Skin epidermis (tissue), 12 donors: Measurements from ENCODE around the gene RNF144A.

ENCODE experiments used
- H3K27ac ChIP-seq, 21 experiments: fragments of 200-600 bp; sonication (generic) in 11 of 21; one replicate each; pipeline ENCODE4 v1.5.0; 2020; ENCODE audit warnings: mild to moderate bottlenecking in 3 of 21, inconsistent platforms in 2 of 21, moderate library complexity in 2 of 21
- H3K4me3 ChIP-seq, 7 experiments: fragments of 200-600 bp; sonication (generic) in 2 of 7; one replicate each; pipeline ENCODE4 v1.5.0; 2020; ENCODE audit warnings: inconsistent platforms in 2 of 7, mild to moderate bottlenecking in 2 of 7, moderate library complexity in 1 of 7

Gene RNF144A

GRCh38 chr2:7029291-7030059, 112.3 kb downstream of the RNF144A start:
- Histone ChIP-seq H3K4me3 (no peak overlapping the region), H3K27ac (no peak overlapping the region)

GRCh38 chr2:7030810-7031209, 113.6 kb downstream of the RNF144A start:
- Histone ChIP-seq H3K27ac (no peak overlapping the region), H3K4me3 (no peak overlapping the region)

DNA sequence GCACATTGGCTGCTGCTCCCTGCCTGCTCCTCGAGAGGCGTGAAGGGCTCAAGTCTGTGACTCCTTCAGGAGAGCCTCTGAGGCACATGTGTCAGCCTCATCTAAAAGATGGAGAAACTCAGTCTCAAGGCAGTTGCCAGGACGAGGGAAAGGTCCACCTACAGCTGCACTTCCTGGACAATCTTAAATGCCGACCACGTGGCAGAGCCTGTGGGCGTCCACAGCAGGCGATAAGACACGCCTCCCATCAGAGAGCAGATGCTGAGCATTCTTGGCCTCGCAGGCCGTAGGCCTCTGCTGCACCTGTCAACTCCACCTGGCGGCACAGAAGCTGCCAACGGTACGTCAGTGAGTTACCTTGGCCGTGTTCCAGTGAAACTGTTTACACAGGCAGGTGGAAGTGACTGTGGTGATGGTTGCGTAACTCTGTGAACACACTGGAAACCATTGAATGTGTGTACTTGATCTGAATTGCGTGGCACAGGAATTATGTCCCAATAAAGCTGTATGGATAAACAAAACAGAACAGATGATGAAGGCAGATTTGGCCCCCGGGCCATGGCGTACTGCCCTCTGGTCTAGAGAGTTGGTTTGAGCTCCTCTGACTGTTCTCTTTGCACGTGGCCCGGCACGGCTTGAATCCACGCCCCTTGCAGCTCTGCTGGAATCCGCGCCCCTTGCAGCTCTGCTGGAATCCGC, 114.5 kb downstream of the RNF144A start:
- Histone ChIP-seq H3K4me3 (no peak overlapping the region), H3K27ac (no peak overlapping the region)

- H3K27ac ChIP-seq = no peak overlapping the region
- H3K4me3 ChIP-seq = no peak overlapping the region
Measured at GRCh38 chr2:7032371-7032770, 115.2 kb downstream of the RNF144A start.

DNA sequence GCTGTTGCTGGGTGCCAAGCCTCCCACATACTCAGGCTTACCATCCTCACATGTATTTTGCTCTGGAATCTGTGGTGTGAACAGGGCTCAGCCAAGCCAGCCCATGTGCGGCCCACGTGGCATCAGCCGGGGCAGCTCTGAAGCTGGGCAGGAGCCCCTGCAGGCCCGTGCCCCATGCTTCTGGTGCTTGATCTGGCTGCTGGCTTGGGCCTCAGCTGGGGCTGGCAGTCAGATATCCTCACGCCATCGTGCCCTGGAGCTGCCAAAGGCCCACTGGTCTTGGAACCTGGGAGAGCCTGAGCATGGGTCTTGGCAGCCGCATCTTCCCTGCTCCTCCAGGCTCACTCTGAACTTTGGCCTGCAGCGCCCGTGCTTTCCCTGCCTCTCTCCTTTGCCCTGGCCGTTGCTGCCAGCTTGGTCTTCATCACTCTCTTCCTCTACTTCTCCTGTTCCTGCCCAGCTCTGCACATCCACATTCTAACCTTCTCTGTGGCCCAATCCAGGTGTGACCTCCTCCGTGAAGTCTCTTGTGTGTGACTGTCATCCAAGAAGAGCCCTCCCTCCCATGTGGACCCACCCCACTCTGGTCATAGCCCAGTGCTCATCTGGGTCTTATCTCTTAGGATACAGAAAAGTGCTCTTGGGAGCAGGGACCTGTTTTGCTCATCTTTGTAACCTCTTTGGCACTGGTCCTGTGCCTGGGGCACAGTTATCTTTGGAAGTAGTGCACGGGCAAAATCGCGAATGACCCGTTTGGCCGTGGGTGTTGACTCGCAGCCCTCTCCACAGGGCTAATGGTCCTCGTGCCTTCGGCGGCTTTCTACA, 116.1 kb downstream of the RNF144A start:
- no peak overlapping the region for H3K4me3 ChIP-seq
- no peak overlapping the region for H3K27ac ChIP-seq

DNA sequence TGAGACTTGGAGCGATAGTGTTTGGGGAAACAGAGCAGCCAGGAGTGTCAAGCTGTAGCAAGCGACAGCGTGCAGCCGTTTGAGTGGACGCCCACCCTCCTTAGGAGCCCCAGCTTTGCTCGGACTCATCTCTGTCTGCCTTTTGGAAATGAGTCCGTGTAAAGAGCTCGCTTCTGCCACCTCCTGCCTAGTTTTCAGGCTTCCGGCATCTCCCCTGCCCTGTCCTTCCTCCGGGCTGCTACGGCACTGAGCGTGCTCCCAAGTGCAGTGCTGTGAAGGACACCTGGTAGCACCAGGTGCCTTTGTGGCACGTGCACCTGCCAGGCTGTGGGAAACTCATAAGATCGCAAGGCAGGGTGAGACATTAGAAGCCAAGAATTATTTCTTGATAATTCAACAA, 117.1 kb downstream of the RNF144A start:
- Histone ChIP-seq H3K4me3 (no peak overlapping the region), H3K27ac (no peak overlapping the region)

GRCh38 chr2:7035884-7036283, 118.7 kb downstream of the RNF144A start:
- Histone ChIP-seq H3K27ac (no peak overlapping the region), H3K4me3 (no peak overlapping the region)

- H3K4me3 ChIP-seq = no peak overlapping the region
- H3K27ac ChIP-seq = no peak overlapping the region
Measured at GRCh38 chr2:7037340-7038333, 120.4 kb downstream of the RNF144A start.

GRCh38 chr2:7040547-7040946, 123.3 kb downstream of the RNF144A start:
- Histone ChIP-seq H3K27ac (no peak overlapping the region), H3K4me3 (no peak overlapping the region)

DNA sequence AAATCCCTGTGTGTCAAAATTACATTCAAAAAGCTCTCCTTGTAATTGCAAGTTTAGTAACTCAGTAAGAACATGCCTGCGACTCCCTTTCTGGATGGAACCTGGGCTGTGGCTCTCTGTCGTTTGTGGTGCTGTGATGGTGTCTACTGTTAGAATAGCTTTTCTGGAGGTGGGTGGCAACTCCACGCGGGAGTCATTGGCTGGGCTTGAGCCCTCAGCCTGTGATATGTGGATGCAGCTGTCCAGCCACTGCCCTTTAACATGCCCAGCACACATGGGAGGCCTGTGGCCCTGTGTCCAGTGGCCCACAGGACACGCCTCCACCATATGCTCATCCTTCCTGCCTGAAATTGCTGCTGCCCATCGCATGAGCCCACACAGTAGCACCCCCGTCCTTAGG, 124.2 kb downstream of the RNF144A start:
- H3K4me3 ChIP-seq = no peak overlapping the region

DNA sequence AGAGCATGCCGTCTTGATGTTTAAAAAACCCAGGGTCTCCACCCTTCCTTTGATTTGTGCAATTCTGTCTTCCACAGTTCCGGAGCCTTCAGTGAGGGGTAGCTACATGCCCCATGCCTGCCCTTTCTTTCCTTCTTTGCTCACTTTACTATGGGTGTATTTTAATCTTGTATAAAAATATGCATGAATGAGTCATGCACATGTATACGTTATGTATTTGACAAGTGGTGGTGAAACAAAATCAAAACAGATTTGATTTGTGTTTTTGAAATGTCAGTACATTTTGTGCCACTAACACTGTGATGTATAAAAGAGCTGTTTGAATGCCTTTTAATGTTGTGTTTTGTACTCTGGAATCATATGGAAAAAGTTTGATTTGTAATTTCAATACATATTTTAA, 126.5 kb downstream of the RNF144A start:
- no peak overlapping the region for H3K27ac ChIP-seq
- H3K4me3 ChIP-seq = no peak overlapping the region

More for the DNA sequence above, 124.2 kb downstream of the RNF144A start:
- H3K27ac ChIP-seq = no peak overlapping the region

DNA sequence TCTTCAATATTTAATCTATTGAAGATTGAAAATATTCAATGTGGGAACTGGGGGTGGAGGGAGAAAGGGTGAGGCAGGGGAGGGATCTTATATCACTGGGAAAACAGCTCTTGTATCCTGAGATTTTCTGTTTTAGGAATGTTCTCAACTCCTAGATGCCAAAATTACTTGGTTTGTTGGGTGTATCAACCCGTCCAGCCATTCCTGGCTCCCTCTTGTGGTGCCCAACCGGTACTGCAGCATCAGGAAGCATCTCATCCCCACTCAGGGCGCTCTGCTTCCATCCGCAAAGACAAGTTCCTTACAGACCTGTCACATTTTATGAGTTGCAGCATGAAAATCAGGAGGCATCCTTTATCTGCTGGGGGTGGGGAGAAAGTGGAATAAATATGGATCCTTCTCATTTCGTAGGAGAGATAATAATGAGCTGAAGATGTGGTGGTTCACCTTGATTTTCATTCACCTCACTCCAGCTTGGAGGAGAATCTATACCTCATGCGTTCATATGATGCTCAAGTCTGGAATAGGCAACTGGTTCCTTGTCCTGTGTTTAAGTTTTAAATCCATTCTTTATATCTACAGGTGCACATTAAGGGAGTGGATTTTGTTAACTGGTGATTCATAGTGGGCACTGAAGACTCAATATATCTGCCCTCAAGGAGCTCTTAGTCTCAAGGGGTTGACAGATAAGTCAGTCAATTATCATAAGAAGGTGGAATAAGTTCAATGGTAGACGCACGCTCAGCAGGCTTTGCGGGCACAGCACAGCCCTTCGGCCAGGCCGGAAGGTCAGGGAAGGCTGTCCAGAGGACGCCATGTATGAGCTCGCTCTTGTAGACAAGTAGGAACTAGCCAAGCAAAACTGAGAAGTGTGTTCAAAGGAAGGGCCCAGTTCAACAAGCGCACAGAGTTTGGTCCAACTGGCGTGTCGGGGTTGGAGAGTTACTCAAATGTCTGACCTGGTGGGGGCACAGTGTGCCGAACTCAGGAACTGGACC, 127.3 kb downstream of the RNF144A start:
- H3K27ac ChIP-seq = no peak overlapping the region
- no peak overlapping the region for H3K4me3 ChIP-seq

DNA sequence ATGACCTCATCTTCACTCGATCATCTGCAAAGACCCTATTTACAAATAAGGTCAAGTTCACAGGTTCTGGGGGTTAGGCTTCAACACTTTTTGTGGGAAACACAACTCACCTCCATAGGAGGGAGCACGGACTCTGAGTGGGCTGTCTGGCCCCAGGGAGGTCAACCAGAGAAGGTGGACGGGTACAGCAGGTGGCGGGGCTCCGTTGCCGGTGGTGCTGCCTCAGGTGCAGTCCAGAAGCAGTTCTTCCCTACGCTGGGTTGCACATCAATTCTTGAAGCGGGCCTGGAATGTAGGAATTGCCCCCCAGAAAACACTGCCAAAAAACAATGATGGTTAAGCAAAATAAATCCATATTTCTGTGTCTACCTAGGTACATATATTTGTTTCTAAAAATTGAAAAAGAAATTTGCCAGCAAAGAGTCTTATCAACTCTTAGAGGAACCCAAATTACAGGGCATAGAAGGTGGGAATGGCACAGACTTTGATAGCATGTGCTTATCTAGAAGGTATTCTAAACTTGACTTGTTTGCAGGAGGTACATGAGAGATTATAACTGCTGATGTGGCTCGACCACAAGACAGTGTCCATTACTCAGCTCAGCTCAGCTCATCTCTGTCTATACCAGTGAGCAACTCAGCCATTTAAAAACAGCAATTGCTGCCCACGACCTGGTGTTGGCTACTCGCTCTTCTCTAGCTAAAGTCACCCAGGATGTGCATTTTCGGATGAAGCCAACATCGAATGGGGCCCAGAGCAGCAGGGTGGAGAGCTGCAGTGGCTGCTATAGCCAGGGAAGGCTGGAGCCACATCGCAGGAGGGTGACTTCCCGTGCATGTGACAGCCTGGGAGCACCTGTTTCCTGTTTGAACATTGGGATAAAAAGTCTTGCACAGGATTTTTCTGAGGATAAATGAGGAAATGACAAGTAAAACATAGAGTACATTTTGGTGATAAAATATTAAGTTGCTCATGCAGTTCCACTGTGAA, 128.7 kb downstream of the RNF144A start:
- no peak overlapping the region for H3K4me3 ChIP-seq
- no peak overlapping the region for H3K27ac ChIP-seq

DNA sequence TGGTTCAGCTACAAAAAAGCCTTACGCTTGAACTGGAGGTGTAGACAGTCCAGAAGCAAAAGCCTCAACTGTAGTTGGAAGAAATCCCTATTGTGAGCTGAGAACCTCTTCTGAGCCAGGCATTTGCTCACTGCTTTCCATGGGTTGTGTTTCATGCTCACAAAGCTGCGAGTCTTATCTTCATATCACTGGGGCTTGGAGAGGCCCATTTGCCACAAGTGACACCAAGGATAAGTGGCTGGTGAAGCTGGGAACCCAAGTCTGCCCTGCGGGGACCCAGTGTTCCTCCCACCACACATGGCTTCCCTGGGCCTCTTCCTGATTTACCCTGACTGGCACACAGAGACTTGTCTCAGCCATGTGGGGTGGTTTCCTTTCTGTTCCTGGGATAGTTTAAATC, 130.4 kb downstream of the RNF144A start:
- Histone ChIP-seq H3K4me3 (no peak overlapping the region), H3K27ac (no peak overlapping the region)

DNA sequence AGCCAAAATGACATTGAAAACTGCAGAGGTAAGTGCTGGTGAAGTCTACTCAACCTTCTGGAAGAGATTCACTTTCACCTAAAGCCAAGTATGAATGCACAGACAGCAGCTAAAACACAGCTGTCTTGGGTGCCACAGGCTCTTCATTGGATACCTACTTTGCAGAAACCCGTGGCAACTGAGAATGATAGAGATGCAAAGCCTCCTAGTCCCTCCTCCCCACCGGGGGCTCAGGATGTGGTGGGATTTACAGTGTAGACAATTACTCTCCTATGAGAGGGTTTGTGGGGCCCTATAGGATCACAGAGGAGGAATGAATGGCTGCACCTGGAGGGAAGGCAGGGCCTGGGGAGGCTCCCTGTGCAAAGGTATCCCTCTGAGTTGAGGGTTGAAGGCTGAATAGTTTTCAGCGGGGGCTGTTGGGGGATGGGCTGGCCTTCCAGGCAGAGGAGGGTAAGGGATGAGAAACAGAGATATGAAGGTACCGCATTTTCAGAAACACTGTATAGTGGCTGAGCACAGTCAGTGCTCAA, 131.6 kb downstream of the RNF144A start:
- no peak overlapping the region for H3K4me3 ChIP-seq
- H3K27ac ChIP-seq = no peak overlapping the region

DNA sequence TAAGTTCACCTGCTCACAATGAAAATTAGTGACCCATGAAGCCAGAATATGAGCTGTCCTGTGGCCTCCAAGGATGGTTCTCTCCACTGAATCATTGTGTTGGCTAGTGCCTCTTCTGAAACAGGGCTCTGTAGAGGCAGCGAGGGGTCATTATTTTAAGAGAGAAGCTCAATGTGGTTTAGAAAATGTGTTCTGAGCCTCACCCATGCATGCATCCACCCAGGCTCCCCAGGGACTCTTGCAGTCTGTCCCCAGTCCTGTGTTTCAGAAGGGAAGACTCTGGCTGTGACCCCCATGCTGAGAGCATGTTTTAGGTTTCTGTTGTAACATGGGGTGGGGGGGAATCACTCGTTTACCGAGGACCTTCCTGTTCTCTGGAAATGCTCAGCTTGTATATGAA, 135.2 kb downstream of the RNF144A start:
- H3K27ac ChIP-seq = no peak overlapping the region
- no peak overlapping the region for H3K4me3 ChIP-seq
